IMR-90 (cell line): ENCODE measurements around the gene GRK5. TPM values are rescaled to one million over a fixed set of nuclear protein-coding genes. Genes with fewer than 3 reads are reported as not detected.

Experiments used
- ATAC-seq: fragments of 200-7000 bp; cut with Tn5 transposase; 2 replicates; pipeline ENCODE4 v1.9.1; 2020; ENCODE audit warnings: low read depth, mild to moderate bottlenecking, moderate library complexity
- BruUV-seq: library from RNA; stranded (reverse); fragments of 400-500 nt; replicated peaks from 2 replicates; lab custom pipeline; 2021; lab: Mats Ljungman, UMichigan
- CTCF ChIA-PET: fragments of 300-600 bp; formaldehyde crosslinking; extraction: SDS; loops from one replicate; lab custom pipeline; 2021; ENCODE audit warnings: antibody characterized with exemption; lab: Yijun Ruan, JAX
- POLR2A ChIA-PET: fragments of 300-600 bp; sonication (Branson Sonifier 250); formaldehyde crosslinking; loops from one replicate; lab custom pipeline; 2022; ENCODE audit warnings: antibody characterized with exemption; ENCODE audit not compliant: unreplicated experiment; lab: Charles Lee
- DNase-seq: peaks from one replicate; pipeline ENCODE4 v3.0.0; 2013
- H2AFZ ChIP-seq: replicated peaks from 2 replicates; pipeline ENCODE3; 2013; ENCODE audit warnings: low read length, mild to moderate bottlenecking; ENCODE audit not compliant: poor library complexity
- H2AK5ac ChIP-seq: 2 replicates; pipeline ENCODE4 v1.6.1; 2013; ENCODE audit warnings: low read depth, low read length, inconsistent platforms
- H2AK9ac ChIP-seq: replicated peaks from 2 replicates; pipeline ENCODE3; 2013; ENCODE audit warnings: mild to moderate bottlenecking, low read depth, low read length, moderate library complexity; ENCODE audit not compliant: poor library complexity
- H2BK120ac ChIP-seq: 2 replicates; pipeline ENCODE4 v1.6.1; 2013; ENCODE audit warnings: low read depth, low read length, inconsistent platforms
- H2BK15ac ChIP-seq: 3 replicates; pipeline ENCODE4 v1.6.1; 2013; ENCODE audit warnings: low read depth, low read length, inconsistent platforms
- H2BK20ac ChIP-seq: 2 replicates; pipeline ENCODE4 v1.6.1; 2013; ENCODE audit warnings: low read depth, mild to moderate bottlenecking, inconsistent platforms, low read length, moderate library complexity
- H2BK5ac ChIP-seq: 2 replicates; pipeline ENCODE4 v1.6.1; 2013; ENCODE audit warnings: mild to moderate bottlenecking, low read depth, low read length, inconsistent platforms; ENCODE audit not compliant: poor library complexity, severe bottlenecking
- H3K14ac ChIP-seq: replicated peaks from 2 replicates; pipeline ENCODE4 v1.6.1; 2013; ENCODE audit warnings: low read depth, low read length, inconsistent platforms
- H3K18ac ChIP-seq: 2 replicates; pipeline ENCODE4 v1.6.1; 2013; ENCODE audit warnings: low read depth, low read length, control low read depth
- H3K23ac ChIP-seq: 2 replicates; pipeline ENCODE4 v1.6.1; 2013; ENCODE audit warnings: low read depth, low read length, inconsistent platforms
- H3K27ac ChIP-seq: 2 replicates; pipeline ENCODE4 v1.5.1; 2013; ENCODE audit warnings: mild to moderate bottlenecking, control low read depth, low read length; ENCODE audit not compliant: insufficient read depth
- H3K27me3 ChIP-seq: 2 replicates; pipeline ENCODE4 v1.6.1; 2013; ENCODE audit warnings: low read length; ENCODE audit not compliant: control insufficient read depth, insufficient read depth
- H3K36me3 ChIP-seq: 2 replicates; pipeline ENCODE4 v1.6.1; 2013; ENCODE audit warnings: low read length, mixed read lengths; ENCODE audit not compliant: control insufficient read depth, insufficient read depth
- H3K4ac ChIP-seq: 2 replicates; pipeline ENCODE4 v1.6.1; 2013; ENCODE audit warnings: low read depth, low read length, inconsistent platforms
- H3K4me1 ChIP-seq: 2 replicates; pipeline ENCODE4 v1.6.1; 2013; ENCODE audit warnings: low read length, mixed read lengths; ENCODE audit not compliant: control insufficient read depth, insufficient read depth
- H3K4me2 ChIP-seq: 2 replicates; pipeline ENCODE4 v1.6.1; 2013; ENCODE audit warnings: low read depth, mild to moderate bottlenecking, control low read depth, low read length, moderate library complexity
- H3K4me3 ChIP-seq: 2 replicates; pipeline ENCODE4 v1.5.1; 2013; ENCODE audit warnings: low read depth, mild to moderate bottlenecking, control low read depth, low read length, moderate library complexity; ENCODE audit not compliant: insufficient read depth
- H3K56ac ChIP-seq: 2 replicates; pipeline ENCODE4 v1.6.1; 2013; ENCODE audit warnings: low read length, inconsistent platforms; ENCODE audit not compliant: insufficient read depth; ENCODE audit errors: extremely low read depth
- H3K79me1 ChIP-seq, 2 experiments: 2 replicates each; pipeline ENCODE4 v1.6.1; 2013; ENCODE audit warnings: low read length in 2 of 2, inconsistent platforms in 1 of 2, low read depth in 1 of 2
- H3K9ac ChIP-seq: 2 replicates; pipeline ENCODE4 v1.6.1; 2013; ENCODE audit warnings: low read depth, low read length, control low read depth
- H3K9me1 ChIP-seq: 2 replicates; pipeline ENCODE4 v1.6.1; 2013; ENCODE audit warnings: low read length, inconsistent platforms; ENCODE audit not compliant: insufficient read depth
- H3K9me3 ChIP-seq: 2 replicates; pipeline ENCODE4 v1.6.1; 2013; ENCODE audit warnings: low read length; ENCODE audit not compliant: control insufficient read depth, insufficient read depth
- H4K20me1 ChIP-seq: 2 replicates; pipeline ENCODE4 v1.6.1; 2013; ENCODE audit warnings: low read length, inconsistent platforms; ENCODE audit not compliant: insufficient read depth
- H4K5ac ChIP-seq: 2 replicates; pipeline ENCODE4 v1.6.1; 2013; ENCODE audit warnings: mild to moderate bottlenecking, low read depth, low read length, control low read depth
- H4K8ac ChIP-seq, 2 experiments: 2 replicates each; pipeline ENCODE4 v1.6.1; 2013; ENCODE audit warnings: low read depth in 2 of 2, low read length in 2 of 2, control low read depth in 1 of 2, inconsistent platforms in 1 of 2
- H4K91ac ChIP-seq: 2 replicates; pipeline ENCODE4 v1.6.1; 2013; ENCODE audit warnings: low read depth, low read length, inconsistent platforms; ENCODE audit not compliant: insufficient read depth
- BHLHE40 ChIP-seq: fragments of 150-350 bp; IDR thresholded peaks from 2 replicates; pipeline ENCODE4 v1.6.1; 2016; ENCODE audit warnings: mild to moderate bottlenecking, low read depth, low read length
- CEBPB ChIP-seq: IDR thresholded peaks from 2 replicates; pipeline ENCODE4 v1.6.1; 2012; ENCODE audit warnings: low read depth, low read length, improper control_type of control experiment
- CHD1 ChIP-seq: IDR thresholded peaks from 2 replicates; pipeline ENCODE4 v1.6.1; 2012; ENCODE audit warnings: low read depth, low read length, improper control_type of control experiment
- FOS ChIP-seq: fragments of 150-350 bp; IDR thresholded peaks from 2 replicates; pipeline ENCODE4 v1.6.1; 2016; ENCODE audit warnings: low read depth, low read length
- MAFK ChIP-seq: IDR thresholded peaks from 2 replicates; pipeline ENCODE4 v1.6.1; 2012; ENCODE audit warnings: low read depth, low read length, improper control_type of control experiment
- MAZ ChIP-seq: IDR thresholded peaks from 2 replicates; pipeline ENCODE4 v1.6.1; 2012; ENCODE audit warnings: low read depth, mild to moderate bottlenecking, low read length, improper control_type of control experiment, moderate library complexity, borderline replicate concordance
- MXI1 ChIP-seq: IDR thresholded peaks from 2 replicates; pipeline ENCODE4 v1.6.1; 2012; ENCODE audit warnings: low read depth, mild to moderate bottlenecking, low read length, moderate library complexity, borderline replicate concordance
- NFE2L2 ChIP-seq: fragments of 150-350 bp; IDR thresholded peaks from 2 replicates; pipeline ENCODE4 v1.6.1; 2016; ENCODE audit warnings: low read depth, mild to moderate bottlenecking, low read length
- POLR2A ChIP-seq: IDR thresholded peaks from 2 replicates; pipeline ENCODE4 v1.6.1; 2012; ENCODE audit warnings: mild to moderate bottlenecking, low read depth, low read length
- RAD21 ChIP-seq: IDR thresholded peaks from 2 replicates; pipeline ENCODE4 v1.6.1; 2012; ENCODE audit warnings: low read length, improper control_type of control experiment
- RCOR1 ChIP-seq: IDR thresholded peaks from 2 replicates; pipeline ENCODE4 v1.6.1; 2012; ENCODE audit warnings: mild to moderate bottlenecking, low read length, improper control_type of control experiment; ENCODE audit not compliant: insufficient replicate concordance
- RFX5 ChIP-seq: IDR thresholded peaks from 2 replicates; pipeline ENCODE4 v1.8.0; 2012; ENCODE audit warnings: low read depth, mild to moderate bottlenecking, low read length, moderate library complexity
- SMC3 ChIP-seq: fragments of 150-350 bp; IDR thresholded peaks from 2 replicates; pipeline ENCODE4 v1.6.1; 2016; ENCODE audit warnings: low read depth, mild to moderate bottlenecking, antibody characterized with exemption, low read length, moderate library complexity
- WGBS, 2 experiments: methylation state at CpG; one replicate each; pipeline versions ENCODE4 v1.1.5 to v1.1.7; 2013; ENCODE audit warnings: missing lambda C conversion rate in 2 of 2; ENCODE audit not compliant: insufficient read length in 1 of 2; ENCODE audit errors: extremely low coverage in 2 of 2; 5-methylcytosine and 5-hydroxymethylcytosine counted together
- dilution Hi-C: fragments of 300-500 bp; cut with HindIII; formaldehyde crosslinking; loops from one replicate; pipeline ENCODE4 v1.14.3; 2018; ENCODE audit warnings: low sequenced_read_pairs; ENCODE audit not compliant: unreplicated experiment
- in situ Hi-C: fragments of 300-500 bp; cut with MboI; formaldehyde crosslinking; loops from 3 replicates; pipeline ENCODE4 v1.14.3; 2019; ENCODE audit warnings: low sequenced_read_pairs, inconsistent platforms, mixed read lengths
- intact Hi-C: fragments of 100-400 bp; cut with micrococcal nuclease; formaldehyde crosslinking; loops from 2 replicates; pipeline ENCODE4 v1.10.0; 2022
- polyA plus RNA-seq, 3 experiments: library from polyadenylated mRNA; depleted of rRNA; stranded (reverse); fragments of >200 nt; gene quantifications; 2 replicates each; pipeline ENCODE4 v1.2.3, GENCODE V29; 2012; ENCODE audit warnings: low replicate concordance in 1 of 3
- total RNA-seq: library from RNA; depleted of rRNA; stranded (reverse); fragments of >200 nt; gene quantifications from 2 replicates; pipeline ENCODE4 v1.2.3, GENCODE V29; 2012
- TF ChIP-seq, protein P1 (sequence below): conservative IDR thresholded peaks from 2 replicates; pipeline ENCODE4 v1.5.1; 2012; ENCODE audit warnings: mild to moderate bottlenecking, low read depth, low read length, improper control_type of control experiment
- TF ChIP-seq, protein P2 (sequence below): fragments of 150-350 bp; IDR thresholded peaks from 2 replicates; pipeline ENCODE4 v1.6.1; 2016; ENCODE audit warnings: low read depth, mild to moderate bottlenecking, low read length, moderate library complexity, borderline replicate concordance
- TF ChIP-seq, protein P3 (sequence below): fragments of 150-350 bp; IDR thresholded peaks from 2 replicates; pipeline ENCODE4 v1.6.1; 2017; ENCODE audit warnings: mild to moderate bottlenecking, antibody characterized with exemption, low read length, low read depth

Gene GRK5
- total and polyA plus RNA-seq, 2 of the 4 experiments (the other 2 are of a cell fraction): 12.9 to 16.3 TPM

DNA sequence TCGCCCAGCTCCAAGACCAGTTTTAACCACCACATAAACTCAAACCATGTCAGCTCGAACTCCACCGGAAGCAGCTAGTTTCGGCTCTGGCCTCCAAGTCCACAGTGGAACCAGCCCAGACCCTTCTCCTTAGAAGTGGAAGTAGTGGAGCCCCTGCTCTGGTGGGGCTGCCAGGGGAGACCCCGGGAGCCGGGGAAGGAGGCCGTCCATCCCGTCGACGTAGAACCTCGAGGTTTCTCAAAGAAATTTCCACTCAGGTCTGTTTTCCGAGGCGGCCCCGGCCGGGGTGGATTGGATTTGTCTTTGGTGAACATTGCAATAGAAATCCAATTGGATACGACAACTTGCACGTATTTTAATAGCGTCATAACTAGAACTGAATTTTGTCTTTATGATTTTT lies 247.6 kb downstream of the GRK5 start:
- Histone ChIP-seq H4K8ac (no peak overlapping the region), H3K36me3 (peaks cover 81% of the 10 kb centered on the region), H4K5ac (no peak overlapping the region), H4K20me1 (no peaks in the 10 kb centered on the region), H2AK9ac (no peak overlapping the region), H3K4me3 (no peak overlapping the region), H3K56ac (no peak overlapping the region), H3K9me1 (0 out of 2 replicates have a peak, but pooled peaks cover 1% of the 10 kb centered on the region), H3K18ac (no peak overlapping the region), H3K23ac (no peak overlapping the region), H3K4me2 (no peak overlapping the region), H3K79me1 (0 out of 4 replicates have a peak, but pooled peaks cover 0 to under 1% of the 10 kb centered on the region in 2 experiments), H3K9ac (no peak overlapping the region), H2BK15ac (no peak overlapping the region), H3K27ac (no peak overlapping the region), H2BK5ac (no peak overlapping the region), H2BK20ac (no peak overlapping the region), H3K4me1 (peaks cover 5% of the 10 kb centered on the region; the same call in 1 of the 2 replicates), H3K27me3 (no peaks in the 10 kb centered on the region), H2AFZ (no peak overlapping the region), H3K14ac (no peak overlapping the region), H2AK5ac (no peak overlapping the region), H3K4ac (no peak overlapping the region), H4K91ac (no peak overlapping the region), H3K9me3 (no peaks in the 10 kb centered on the region), H2BK120ac (no peak overlapping the region)
- no peak for DNase-seq
- ChIA-PET POLR2A (no interaction called here), CTCF (no interaction called here)
- TF ChIP-seq POLR2A: no peak
- no peak for TF ChIP-seq RCOR1
- no peak for TF ChIP-seq MXI1
- no peak for TF ChIP-seq NFE2L2
- TF ChIP-seq RFX5: no peak
- TF ChIP-seq CHD1: no peak
- no peak for TF ChIP-seq MAZ
- TF ChIP-seq MAFK: no peak
- TF ChIP-seq CEBPB: no peak
- TF ChIP-seq FOS: no peak
- no peak for TF ChIP-seq BHLHE40
- TF ChIP-seq RAD21: no peak
- TF ChIP-seq, protein P1, sequence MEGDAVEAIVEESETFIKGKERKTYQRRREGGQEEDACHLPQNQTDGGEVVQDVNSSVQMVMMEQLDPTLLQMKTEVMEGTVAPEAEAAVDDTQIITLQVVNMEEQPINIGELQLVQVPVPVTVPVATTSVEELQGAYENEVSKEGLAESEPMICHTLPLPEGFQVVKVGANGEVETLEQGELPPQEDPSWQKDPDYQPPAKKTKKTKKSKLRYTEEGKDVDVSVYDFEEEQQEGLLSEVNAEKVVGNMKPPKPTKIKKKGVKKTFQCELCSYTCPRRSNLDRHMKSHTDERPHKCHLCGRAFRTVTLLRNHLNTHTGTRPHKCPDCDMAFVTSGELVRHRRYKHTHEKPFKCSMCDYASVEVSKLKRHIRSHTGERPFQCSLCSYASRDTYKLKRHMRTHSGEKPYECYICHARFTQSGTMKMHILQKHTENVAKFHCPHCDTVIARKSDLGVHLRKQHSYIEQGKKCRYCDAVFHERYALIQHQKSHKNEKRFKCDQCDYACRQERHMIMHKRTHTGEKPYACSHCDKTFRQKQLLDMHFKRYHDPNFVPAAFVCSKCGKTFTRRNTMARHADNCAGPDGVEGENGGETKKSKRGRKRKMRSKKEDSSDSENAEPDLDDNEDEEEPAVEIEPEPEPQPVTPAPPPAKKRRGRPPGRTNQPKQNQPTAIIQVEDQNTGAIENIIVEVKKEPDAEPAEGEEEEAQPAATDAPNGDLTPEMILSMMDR: no peak
- no peak for TF ChIP-seq SMC3
- TF ChIP-seq, protein P2, sequence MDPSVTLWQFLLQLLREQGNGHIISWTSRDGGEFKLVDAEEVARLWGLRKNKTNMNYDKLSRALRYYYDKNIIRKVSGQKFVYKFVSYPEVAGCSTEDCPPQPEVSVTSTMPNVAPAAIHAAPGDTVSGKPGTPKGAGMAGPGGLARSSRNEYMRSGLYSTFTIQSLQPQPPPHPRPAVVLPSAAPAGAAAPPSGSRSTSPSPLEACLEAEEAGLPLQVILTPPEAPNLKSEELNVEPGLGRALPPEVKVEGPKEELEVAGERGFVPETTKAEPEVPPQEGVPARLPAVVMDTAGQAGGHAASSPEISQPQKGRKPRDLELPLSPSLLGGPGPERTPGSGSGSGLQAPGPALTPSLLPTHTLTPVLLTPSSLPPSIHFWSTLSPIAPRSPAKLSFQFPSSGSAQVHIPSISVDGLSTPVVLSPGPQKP: no peak
- TF ChIP-seq, protein P3, sequence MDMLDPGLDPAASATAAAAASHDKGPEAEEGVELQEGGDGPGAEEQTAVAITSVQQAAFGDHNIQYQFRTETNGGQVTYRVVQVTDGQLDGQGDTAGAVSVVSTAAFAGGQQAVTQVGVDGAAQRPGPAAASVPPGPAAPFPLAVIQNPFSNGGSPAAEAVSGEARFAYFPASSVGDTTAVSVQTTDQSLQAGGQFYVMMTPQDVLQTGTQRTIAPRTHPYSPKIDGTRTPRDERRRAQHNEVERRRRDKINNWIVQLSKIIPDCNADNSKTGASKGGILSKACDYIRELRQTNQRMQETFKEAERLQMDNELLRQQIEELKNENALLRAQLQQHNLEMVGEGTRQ: no peak
- in situ Hi-C loops: no loop called here
- intact Hi-C loops: no loop called here
- 100% methylated on average over 4 of the region's 18 CpGs; no CpG with 5 or more reads in 1 of the 2 experiments for WGBS, 2 experiments
- dilution Hi-C loops: no loop called here
- BruUV-seq: no TSS peak
- no peak for ATAC-seq
